ENCODE measurements around the gene SIGLEC8. TPM values are rescaled to one million over a fixed set of nuclear protein-coding genes. Genes with fewer than 3 reads are reported as not detected.
"Not testable (repeated sequence)": the region's sequence is repeated elsewhere in the genome, so short reads cannot be mapped to it uniquely, and the experiment has no call there.

SIGLEC8 gene
- under 1 TPM in 2 of 3 donors, not detected in 1; 0.04 to 0.08 TPM for polyA plus RNA-seq

- H3K27ac ChIP-seq (ENCODE audit: low read depth, low read length), result no peak within 1 kb of the TSS
- 59 to 68% (median 65%) methylated on average over 10 of the region's 10 CpGs for WGBS, 3 donors
Observed at GRCh38 chr19:51458051-51458645, at the start of gene SIGLEC8. Gene SIGLEC8 (minus strand): TSS chr19:51458454. CDS start chr19:51458387, 67 bp downstream.

- 53 to 58% (median 54%) methylated on average over 6 of the region's 6 CpGs for WGBS, 3 donors
- H3K27ac ChIP-seq (ENCODE audit: low read depth, low read length), result no peak overlapping the region
Observed at GRCh38 chr19:51507640-51508058, 49.4 kb upstream of the SIGLEC8 start.

GRCh38 chr19:51507192-51507591 is 48.9 kb upstream of the SIGLEC8 start:
- 36 to 54% (median 49%) methylated on average over 3 of the region's 3 CpGs for WGBS, 3 donors
- no peak overlapping the region for H3K27ac ChIP-seq (ENCODE audit: low read depth, low read length)

GRCh38 chr19:51505904-51506303 is 47.6 kb upstream of the SIGLEC8 start:
- 22 to 42% (median 42%) methylated on average over 3 of the region's 3 CpGs for whole genome bisulfite sequencing, 3 donors
- no peak overlapping the region for H3K27ac ChIP-seq (ENCODE audit: low read depth, low read length)

- WGBS, 3 donors, result 34 to 42% (median 36%) methylated on average over 3 of the region's 3 CpGs
- H3K27ac ChIP-seq (ENCODE audit: low read depth, low read length), result no peak overlapping the region
Observed at GRCh38 chr19:51503896-51504295, 45.6 kb upstream of the SIGLEC8 start.

- 45 to 69% (median 65%) methylated on average over 5 of the region's 5 CpGs for WGBS, 3 donors
- no peak overlapping the region for H3K27ac ChIP-seq (ENCODE audit: low read depth, low read length)
Observed at GRCh38 chr19:51503286-51503817, 45.1 kb upstream of the SIGLEC8 start.

- WGBS, 3 donors, result 46 to 65% (median 52%) methylated on average over 9 to 12 of the region's 12 CpGs
- H3K27ac ChIP-seq (ENCODE audit: low read depth, low read length), result no peak within 1 kb of the TSS
Observed at GRCh38 chr19:51501594-51502263, 43.5 kb upstream of the SIGLEC8 start, which contains the start of gene SIGLEC12. Gene SIGLEC12 (minus strand): TSS chr19:51501800. CDS start chr19:51501733, 67 bp downstream.

- 50 to 61% (median 55%) methylated on average over 4 to 8 of the region's 8 CpGs for WGBS, 3 donors
- H3K27ac ChIP-seq (ENCODE audit: low read depth, low read length), result not testable (repeated sequence)
Observed at GRCh38 chr19:51500931-51501330, 42.7 kb upstream of the SIGLEC8 start.

- 26 to 56% (median 49%) methylated on average over 3 of the region's 3 CpGs for WGBS, 3 donors
Observed at GRCh38 chr19:51497666-51498065, 39.4 kb upstream of the SIGLEC8 start.

GRCh38 chr19:51493776-51494175 is 35.5 kb upstream of the SIGLEC8 start:
- no peak overlapping the region for H3K27ac ChIP-seq (ENCODE audit: low read depth, low read length)
- 12 to 25% (median 13%) methylated on average over 2 of the region's 2 CpGs for WGBS, 3 donors

More at GRCh38 chr19:51497666-51498065, 39.4 kb upstream of the SIGLEC8 start:
- H3K27ac ChIP-seq (ENCODE audit: low read depth, low read length), result no peak overlapping the region

- WGBS, 3 donors, result 71 to 82% (median 76%) methylated on average over 7 of the region's 7 CpGs
Observed at GRCh38 chr19:51491586-51491985, 33.3 kb upstream of the SIGLEC8 start.

GRCh38 chr19:51490676-51491075 is 32.4 kb upstream of the SIGLEC8 start:
- WGBS, 3 donors, result 34 to 51% (median 47%) methylated on average over 14 of the region's 14 CpGs
- H3K27ac ChIP-seq (ENCODE audit: low read depth, low read length), result no peak overlapping the region

More at GRCh38 chr19:51491586-51491985, 33.3 kb upstream of the SIGLEC8 start:
- H3K27ac ChIP-seq (ENCODE audit: low read depth, low read length), result no peak overlapping the region

- 41 to 57% (median 44%) methylated on average over 2 of the region's 2 CpGs for WGBS, 3 donors
- no peak overlapping the region for H3K27ac ChIP-seq (ENCODE audit: low read depth, low read length)
Observed at GRCh38 chr19:51489113-51489512, 30.9 kb upstream of the SIGLEC8 start.

GRCh38 chr19:51488491-51488890 is 30.2 kb upstream of the SIGLEC8 start:
- no peak overlapping the region for H3K27ac ChIP-seq (ENCODE audit: low read depth, low read length)
- 59 to 85% (median 75%) methylated on average over 3 of the region's 3 CpGs for WGBS, 3 donors

GRCh38 chr19:51485960-51486660 is 27.9 kb upstream of the SIGLEC8 start:
- WGBS, 3 donors, result 68 to 89% (median 81%) methylated on average over 5 of the region's 5 CpGs
- H3K27ac ChIP-seq (ENCODE audit: low read depth, low read length), result no peak overlapping the region

GRCh38 chr19:51480590-51480989 is 22.3 kb upstream of the SIGLEC8 start:
- WGBS, 3 donors, result 31 to 36% (median 34%) methylated on average over 8 of the region's 8 CpGs
- no peak overlapping the region for H3K27ac ChIP-seq (ENCODE audit: low read depth, low read length)

- H3K27ac ChIP-seq (ENCODE audit: low read depth, low read length), result no peak overlapping the region
- 69 to 85% (median 83%) methylated on average over 12 of the region's 12 CpGs for WGBS, 3 donors
Observed at GRCh38 chr19:51479531-51480331, 21.5 kb upstream of the SIGLEC8 start.

All from adipose tissue (tissue), 3 donors.